HG03520 (cell line): ENCODE measurements around the gene SPANXN5.
"Not testable (repeated sequence)": the region's sequence is repeated elsewhere in the genome, so short reads cannot be mapped to it uniquely, and the experiment has no call there.

Source experiments
- ATAC-seq: cut with Tn5 transposase; IDR thresholded peaks from one replicate; pipeline ENCODE4 v1.9.1; 2021; ENCODE audit warnings: mild to moderate bottlenecking, moderate library complexity; ENCODE audit not compliant: unreplicated experiment

Gene SPANXN5, protein sequence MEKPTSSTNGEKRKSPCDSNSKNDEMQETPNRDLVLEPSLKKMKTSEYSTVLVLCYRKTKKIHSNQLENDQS

DNA sequence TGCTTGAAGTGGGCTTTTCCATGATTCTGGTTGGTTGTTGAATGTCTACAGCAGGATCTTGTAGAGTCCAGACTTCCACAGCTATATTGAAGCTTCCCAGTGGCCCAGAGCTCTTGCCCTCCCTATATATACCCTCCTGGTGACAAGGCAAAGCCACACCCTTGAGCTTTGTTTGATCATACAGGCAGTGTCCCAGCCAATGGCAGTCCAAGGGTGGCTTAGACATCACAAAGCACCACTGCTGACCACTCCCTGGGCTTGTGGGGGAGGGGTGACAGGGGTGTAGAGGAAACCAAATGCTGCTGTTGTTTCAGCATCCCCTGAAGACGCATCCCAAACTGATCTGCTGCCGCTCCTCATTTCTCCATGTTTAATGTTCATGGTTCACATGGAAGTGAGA, at the start of gene SPANXN5:
TSS of gene SPANXN5 (minus strand) at position 101 of the 400 bp plus-strand sequence. CDS start at position 22, 79 bp downstream.
- not testable (repeated sequence) for ATAC-seq

GRCh38 chrX:52843619-52844018, 46.4 kb upstream of the SPANXN5 start:
- ATAC-seq: not testable (repeated sequence)

DNA sequence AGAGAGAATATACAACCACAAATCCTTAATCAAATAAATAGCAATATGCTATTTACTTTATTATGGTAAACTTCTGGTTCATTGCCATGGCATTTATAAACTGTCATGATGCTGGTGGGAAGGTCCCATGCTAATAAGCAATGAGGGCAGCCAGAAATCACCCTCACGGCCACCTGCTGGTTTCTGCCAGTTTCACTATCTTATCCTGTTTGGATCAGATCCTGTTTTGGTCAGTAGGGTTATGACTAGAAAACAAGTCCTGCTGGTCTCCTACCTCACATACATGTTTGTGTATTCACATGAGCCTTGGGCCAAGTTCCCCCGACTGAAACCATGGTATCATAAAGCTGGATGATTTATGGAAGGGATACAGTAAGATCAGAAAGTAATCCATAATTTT, 41.9 kb upstream of the SPANXN5 start:
- ATAC-seq: no peak

DNA sequence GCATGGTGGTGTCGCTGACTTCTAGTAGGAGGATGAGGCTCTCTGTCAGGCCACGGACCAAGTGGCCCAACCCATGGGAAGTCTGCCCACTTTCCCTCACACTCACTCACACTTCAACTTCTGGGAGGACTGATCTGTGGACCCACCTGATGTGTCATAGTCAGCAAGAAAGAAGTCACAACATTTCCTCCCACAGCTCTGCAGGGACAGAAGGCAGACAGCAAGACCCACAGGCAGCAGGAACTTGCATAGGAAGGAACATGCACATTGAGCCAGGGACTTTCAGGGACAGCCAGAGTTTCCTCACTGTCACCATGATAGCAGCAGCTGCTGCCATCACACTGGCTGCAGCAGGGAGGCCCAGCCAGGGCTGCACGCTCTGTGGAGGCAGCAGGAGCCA, 33.3 kb upstream of the SPANXN5 start:
- no peak for ATAC-seq

DNA sequence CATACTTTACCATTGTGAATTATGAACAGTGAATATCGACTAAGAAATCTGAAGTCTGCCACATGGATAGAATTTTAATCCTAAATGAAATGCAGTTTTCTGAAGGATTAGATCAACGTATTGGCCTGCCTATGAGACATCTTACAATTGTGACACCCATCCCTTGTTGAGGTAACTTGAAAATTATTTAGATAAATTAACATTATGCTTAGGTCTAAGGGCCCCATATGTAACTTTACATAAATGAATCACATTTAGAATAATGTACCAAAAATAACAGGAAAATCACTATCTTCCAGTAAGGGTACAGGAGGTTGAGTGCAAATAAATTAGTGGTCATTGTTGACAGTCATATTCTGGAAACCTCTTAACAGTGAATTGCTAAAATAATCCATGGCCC, 27.4 kb upstream of the SPANXN5 start:
- ATAC-seq: no peak

GRCh38 chrX:52821079-52821760, 24.0 kb upstream of the SPANXN5 start:
- ATAC-seq: no peak

- no peak for ATAC-seq
Measured at GRCh38 chrX:52819788-52820187, 22.6 kb upstream of the SPANXN5 start.

DNA sequence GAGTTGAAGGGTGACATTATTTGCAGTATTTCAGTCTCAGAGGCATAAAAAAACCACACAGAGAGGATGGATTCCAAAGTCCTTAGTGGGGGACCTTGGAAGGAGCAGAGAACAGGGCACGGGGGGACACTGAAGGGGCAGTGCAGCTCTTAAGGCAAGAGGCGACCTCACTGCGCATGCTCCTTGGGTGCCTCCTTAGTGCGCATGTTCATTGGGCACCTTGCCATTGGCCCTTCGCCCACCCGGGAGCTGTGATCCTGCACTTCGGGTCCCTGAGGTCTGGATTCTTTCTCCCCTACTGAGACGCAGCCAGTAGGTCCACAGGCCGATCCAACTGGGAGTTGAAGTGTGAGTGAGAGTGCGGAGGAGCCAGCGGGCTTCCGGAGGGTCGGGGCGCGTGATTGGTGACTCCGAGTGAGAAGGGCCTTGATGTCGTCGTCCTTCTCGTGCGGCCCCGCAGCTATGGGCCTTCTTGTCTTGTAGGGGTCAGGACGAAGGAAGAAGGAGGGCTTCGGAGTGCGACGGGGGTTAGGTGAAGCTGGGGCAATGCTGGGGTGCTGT, 13.9 kb upstream of the SPANXN5 start, which contains the start of gene XAGE5:
TSS of gene XAGE5 (plus strand) at position 223 of the 561 bp plus-strand sequence. CDS start 1,280 bp downstream, outside the sequence.
- ATAC-seq: no peak

DNA sequence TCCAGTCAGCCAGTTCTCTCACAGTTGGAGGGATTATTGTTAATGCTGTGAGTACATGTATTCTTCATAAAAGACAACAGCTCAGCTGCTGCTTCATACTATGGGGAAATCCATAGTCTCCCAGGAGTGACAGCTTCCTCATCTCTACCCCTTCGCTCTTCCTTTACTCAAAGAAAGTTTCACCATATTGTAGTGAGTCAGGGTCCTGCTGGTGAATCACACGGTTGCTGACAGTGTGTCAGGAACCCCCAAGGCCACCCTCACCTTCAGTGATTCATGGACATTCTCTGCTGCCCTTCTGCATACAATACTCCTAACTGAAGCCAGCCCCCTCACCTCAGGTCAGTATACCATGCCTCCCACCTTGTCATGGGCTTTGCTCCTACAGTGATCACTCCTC, 7.6 kb upstream of the SPANXN5 start:
- not testable (repeated sequence) for ATAC-seq

DNA sequence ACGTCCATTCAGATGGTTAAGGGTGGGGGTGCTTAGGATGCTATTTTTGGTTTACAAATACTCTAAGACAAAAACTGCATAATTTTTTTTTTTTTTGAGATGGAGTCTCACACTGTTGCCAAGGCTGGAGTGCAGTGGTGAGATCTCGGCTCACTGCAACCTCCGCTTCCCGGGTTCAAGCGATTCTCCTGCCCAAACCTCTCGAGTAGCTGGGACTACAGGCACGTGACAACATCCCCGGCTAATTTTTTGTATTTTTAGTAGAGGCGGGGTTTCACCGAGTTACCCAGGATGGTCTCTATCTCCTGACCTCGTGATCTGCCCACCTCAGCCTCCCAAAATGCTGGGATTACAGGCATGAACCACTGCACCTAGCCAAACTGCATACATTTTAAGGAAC, 23.7 kb downstream of the SPANXN5 start:
- ATAC-seq: not testable (repeated sequence)

GRCh38 chrX:52765983-52766382, 31.2 kb downstream of the SPANXN5 start:
- ATAC-seq: not testable (repeated sequence)

GRCh38 chrX:52750952-52751351, 46.3 kb downstream of the SPANXN5 start, which contains the start of gene SSX2B:
Gene SSX2B, plus strand, starts transcription at chrX:52751252. Its CDS starts 1,429 bp downstream, at chrX:52752681.
- ATAC-seq: not testable (repeated sequence)
